ENCODE results near the gene ZNF254. TPM values are rescaled to one million over a fixed set of nuclear protein-coding genes. Genes with fewer than 3 reads are reported as not detected.

ZNF254 gene
- total RNA-seq, 1 donor from 2014 or later = 34.9 TPM

Other genes with a start within 250 kb of the ZNF254 start
- gene ZNF726, start 172.3 kb upstream of the ZNF254 start, total RNA-seq = 3.2 and 3.8 TPM in 2 replicates